HepG2 (cell line): Measurements from ENCODE around the gene PLCB1. TPM values are rescaled to one million over a fixed set of nuclear protein-coding genes. Genes with fewer than 3 reads are reported as not detected.

Source experiments
- ATAC-seq: fragments of 200-7000 bp; cut with Tn5 transposase; 3 replicates; pipeline ENCODE4 v1.9.1; 2020; ENCODE audit warnings: mild to moderate bottlenecking, moderate library complexity
- BruUV-seq: library from RNA; stranded (reverse); fragments of 400-500 nt; replicated peaks from 2 replicates; lab custom pipeline; 2021; lab: Mats Ljungman, UMichigan
- CTCF ChIA-PET: fragments of 300-600 bp; formaldehyde crosslinking; extraction: SDS; loops from one replicate; lab custom pipeline; 2021; ENCODE audit warnings: low total read pairs, inconsistent platforms, low intra/inter-chr PET ratio; lab: Yijun Ruan, JAX
- POLR2A ChIA-PET: fragments of 350-600 bp; sonication (Branson Sonifier 250); formaldehyde crosslinking; loops from one replicate; lab custom pipeline; 2020; ENCODE audit warnings: antibody characterized with exemption, inconsistent platforms; lab: Yijun Ruan, JAX
- DNase-seq: peaks from one replicate; pipeline ENCODE4 v3.0.0-alpha.2; 2015; ENCODE audit warnings: low spot score
- FAIRE-seq: peaks from 3 replicates; lab custom pipeline; 2011; peaks lifted over from hg19 to GRCh38; lab: Jason Lieb, UNC
- H2AFZ ChIP-seq: one replicate; pipeline ENCODE4 v1.6.1; 2011; ENCODE audit warnings: low read length, inconsistent platforms
- H3K27ac ChIP-seq: fragments of 300-600 bp; 3 replicates; pipeline ENCODE4 v1.8.0; 2011; ENCODE audit warnings: mixed run types, mild to moderate bottlenecking, mixed read lengths, low read length, inconsistent platforms; ENCODE audit not compliant: insufficient read depth; ENCODE audit errors: extremely low read length
- H3K27me3 ChIP-seq, 2 experiments: fragments of 200-600 bp in 1 of 2; 2 replicates in 1 of 2; 3 replicates in 1 of 2; pipeline versions ENCODE4 v1.6.0 to v1.8.0; 2011; ENCODE audit warnings: low read length in 2 of 2, mild to moderate bottlenecking in 2 of 2, moderate library complexity in 2 of 2, inconsistent platforms in 1 of 2; ENCODE audit not compliant: insufficient read depth in 2 of 2, control insufficient read depth in 1 of 2
- H3K36me3 ChIP-seq, 2 experiments: fragments of 200-600 bp in 1 of 2; replicated peaks in 1 of 2; 2 replicates in 1 of 2; 3 replicates in 1 of 2; pipeline versions ENCODE4 v1.5.1 to v1.8.0; 2011; ENCODE audit warnings: low read length in 2 of 2, inconsistent platforms in 1 of 2; ENCODE audit not compliant: insufficient read depth in 2 of 2, control insufficient read depth in 1 of 2
- H3K4me1 ChIP-seq: 2 replicates; pipeline ENCODE4 v1.5.1; 2012; ENCODE audit warnings: low read length, inconsistent platforms; ENCODE audit not compliant: insufficient read depth
- H3K4me2 ChIP-seq: 2 replicates; pipeline ENCODE4 v1.6.0; 2011; ENCODE audit warnings: low read depth, low read length, inconsistent platforms
- H3K4me3 ChIP-seq, 3 experiments: fragments of 200-600 bp in 1 of 3; sonication (generic), shearing (Covaris generic) in 1 of 3; replicated peaks in 1 of 3; 2 replicates each; pipeline ENCODE4 v1.5.1; 2011 to 2016; ENCODE audit warnings: low read length in 3 of 3, inconsistent platforms in 2 of 3, low read depth in 2 of 3, mild to moderate bottlenecking in 2 of 3, control low read depth in 1 of 3, mixed read lengths in 1 of 3; ENCODE audit not compliant: insufficient read depth in 1 of 3
- H3K79me2 ChIP-seq: one replicate; pipeline ENCODE4 v1.6.1; 2011; ENCODE audit warnings: low read length, inconsistent platforms; ENCODE audit not compliant: insufficient read depth
- H3K9ac ChIP-seq: 2 replicates; pipeline ENCODE4 v1.6.0; 2011; ENCODE audit warnings: mild to moderate bottlenecking, low read depth, low read length, inconsistent platforms; ENCODE audit not compliant: insufficient read depth
- H3K9me3 ChIP-seq: 2 replicates; pipeline ENCODE4 v1.5.1; 2012; ENCODE audit warnings: mild to moderate bottlenecking, low read length
- H4K20me1 ChIP-seq: 2 replicates; pipeline ENCODE4 v1.6.0; 2011; ENCODE audit warnings: inconsistent platforms, mild to moderate bottlenecking, low read length, moderate library complexity; ENCODE audit not compliant: insufficient read depth
- BRF2 ChIP-seq: sonication (generic); formaldehyde crosslinking; IDR thresholded peaks from 2 replicates; pipeline ENCODE4 v1.8.1; 2022; ENCODE audit warnings: mild to moderate bottlenecking, missing genetic modification reagents
- DR1 ChIP-seq: sonication (generic); formaldehyde crosslinking; IDR thresholded peaks from 2 replicates; pipeline ENCODE4 v1.8.0; 2021; ENCODE audit warnings: mild to moderate bottlenecking, missing genetic modification reagents, inconsistent platforms
- HDAC2 ChIP-seq: sonication (generic); formaldehyde crosslinking; IDR thresholded peaks from 2 replicates; pipeline ENCODE4 v1.4.0; 2020; ENCODE audit warnings: missing genetic modification reagents
- HIVEP1 ChIP-seq: sonication (generic); formaldehyde crosslinking; IDR thresholded peaks from 2 replicates; pipeline ENCODE4 v1.4.0; 2020; ENCODE audit warnings: mild to moderate bottlenecking, missing genetic modification reagents
- MAFF ChIP-seq: IDR thresholded peaks from 2 replicates; pipeline ENCODE4 v1.6.1; 2011; ENCODE audit warnings: low read depth, low read length, improper control_type of control experiment
- NAIF1 ChIP-seq: sonication (generic); formaldehyde crosslinking; IDR thresholded peaks from 2 replicates; pipeline ENCODE4 v1.5.0; 2020; ENCODE audit warnings: mild to moderate bottlenecking, missing genetic modification reagents, borderline replicate concordance
- PAWR ChIP-seq: sonication (generic); formaldehyde crosslinking; IDR thresholded peaks from 2 replicates; pipeline ENCODE4 v1.4.0; 2020; ENCODE audit warnings: missing genetic modification reagents, mild to moderate bottlenecking, borderline replicate concordance
- RFX1 ChIP-seq: fragments of 450-650 bp; IDR thresholded peaks from 2 replicates; pipeline ENCODE4 v1.6.1; 2017
- SMAD9 ChIP-seq: sonication (generic); formaldehyde crosslinking; IDR thresholded peaks from 2 replicates; pipeline ENCODE4 v1.5.1; 2020; ENCODE audit warnings: mild to moderate bottlenecking, missing genetic modification reagents
- ZBTB3 ChIP-seq: sonication (generic); formaldehyde crosslinking; IDR thresholded peaks from 2 replicates; pipeline ENCODE4 v1.4.0; 2020; ENCODE audit warnings: low read depth, mild to moderate bottlenecking, moderate library complexity, missing genetic modification reagents, borderline replicate concordance
- ZNF224 ChIP-seq: sonication (generic); formaldehyde crosslinking; IDR thresholded peaks from 2 replicates; pipeline ENCODE4 v1.5.0; 2020; ENCODE audit warnings: mild to moderate bottlenecking, missing genetic modification reagents
- ZNF317 ChIP-seq: sonication (generic); formaldehyde crosslinking; IDR thresholded peaks from 2 replicates; pipeline ENCODE4 v1.5.0; 2020; ENCODE audit warnings: mild to moderate bottlenecking, missing genetic modification reagents
- ZNF460 ChIP-seq: sonication (generic); formaldehyde crosslinking; IDR thresholded peaks from 2 replicates; pipeline ENCODE4 v1.5.1; 2020; ENCODE audit warnings: missing genetic modification reagents, mild to moderate bottlenecking, borderline replicate concordance
- WGBS: methylation state at CpG from one replicate; pipeline ENCODE4 v1.1.6; 2017; ENCODE audit warnings: low lambda C conversion rate; 5-methylcytosine and 5-hydroxymethylcytosine counted together
- in situ Hi-C: cut with HindIII; loops from 2 replicates; pipeline ENCODE4 v1.10.0; 2017; ENCODE audit warnings: low pct_unique_long_range_greater_than_20kb; ENCODE audit not compliant: extremely low pct_ligation_motif_present
- intact Hi-C: fragments of 100-400 bp; cut with micrococcal nuclease; formaldehyde crosslinking; loops from one replicate; pipeline ENCODE4 v1.10.0; 2022; ENCODE audit not compliant: unreplicated experiment
- polyA plus RNA-seq, 8 experiments: library from polyadenylated mRNA; depleted of rRNA in 3 of 8; stranded (reverse) in 7 of 8; unstranded in 1 of 8; fragments of >200 nt; fragmentation: Illumina TruSeq in 4 of 8; extraction: Trizol in 4 of 8; gene quantifications; 2 replicates each; pipeline versions ENCODE4 v1.2.1 to v1.2.3, GENCODE V29; 2011 to 2016; ENCODE audit warnings: low read depth in 4 of 8, missing spikeins in 1 of 8, mixed read lengths in 1 of 8; ENCODE audit not compliant: insufficient read depth in 1 of 8
- total RNA-seq, 5 experiments: library from RNA; depleted of rRNA; stranded (reverse); fragments of >200 nt; fragmentation: Illumina TruSeq; extraction: Trizol; gene quantifications; 2 replicates each; pipeline ENCODE4 v1.2.3, GENCODE V29; 2016; ENCODE audit warnings: low read depth in 1 of 5

Gene PLCB1
- total and polyA plus RNA-seq, 2 of the 13 experiments (the other 11 are each of a cell fraction or from before 2014, with no cell fraction given): 42.4 to 55.9 TPM

- no peak overlapping the region for H3K9ac ChIP-seq
- ChIA-PET POLR2A (no interaction called here), CTCF (no interaction called here)
- no peaks in the 10 kb centered on the region for H3K9me3 ChIP-seq
- H3K36me3 ChIP-seq: 0 out of 5 replicates have a peak, but pooled peaks cover 0 to 1% of the 10 kb centered on the region in 2 experiments
- TF ChIP-seq HDAC2 (no peak), MAFF (no peak), ZNF317 (CRISPR knock-in tag) (no peak), PAWR (no peak), DR1 (no peak), BRF2 (CRISPR knock-in tag) (no peak), NAIF1 (CRISPR knock-in tag) (no peak), ZBTB3 (no peak), SMAD9 (CRISPR knock-in tag) (no peak), HIVEP1 (CRISPR knock-in tag) (no peak), ZNF224 (no peak), ZNF460 (no peak), RFX1 (no peak)
- no peaks in the 10 kb centered on the region for H3K27me3 ChIP-seq
- no peak overlapping the region for H2AFZ ChIP-seq
- no TSS peak for BruUV-seq
- no peak overlapping the region for H3K4me3 ChIP-seq
- no peaks in the 10 kb centered on the region for H4K20me1 ChIP-seq
- in situ Hi-C loops: no loop called here
- H3K4me2 ChIP-seq: no peak overlapping the region
- intact Hi-C loops: no loop called here
- ATAC-seq (no peak), DNase-seq (no peak), FAIRE-seq (no peak)
- no peaks in the 10 kb centered on the region for H3K79me2 ChIP-seq
- no peak overlapping the region for H3K27ac ChIP-seq
- WGBS: 96% methylated on average over 4 of the region's 4 CpGs
- no peaks in the 10 kb centered on the region for H3K4me1 ChIP-seq
These were observed 508.4 kb downstream of the PLCB1 start for GRCh38 chr20:8640461-8640860.
